Mesendoderm (in vitro differentiated cells): ENCODE measurements around the gene SPECC1L.

Experiments used
- DNase-seq: peaks from one replicate; pipeline ENCODE4 v3.0.0; 2013
- H2AK5ac ChIP-seq: 2 replicates; pipeline ENCODE4 v1.6.1; 2013; ENCODE audit warnings: low read length, inconsistent platforms
- H2BK120ac ChIP-seq: 2 replicates; pipeline ENCODE4 v1.6.1; 2013; ENCODE audit warnings: low read depth, mild to moderate bottlenecking, low read length, moderate library complexity, mixed read lengths
- H2BK15ac ChIP-seq: replicated peaks from 2 replicates; pipeline ENCODE4 v1.6.1; 2013; ENCODE audit warnings: low read depth, mild to moderate bottlenecking, moderate library complexity
- H2BK5ac ChIP-seq: 2 replicates; pipeline ENCODE4 v1.6.1; 2013; ENCODE audit warnings: low read length, inconsistent platforms
- H3K18ac ChIP-seq: 2 replicates; pipeline ENCODE4 v1.6.1; 2013; ENCODE audit warnings: mild to moderate bottlenecking, low read length, mixed read lengths
- H3K23ac ChIP-seq: one replicate; pipeline ENCODE4 v1.6.1; 2013; ENCODE audit warnings: low read length
- H3K27ac ChIP-seq: 2 replicates; pipeline ENCODE4 v1.5.1; 2013; ENCODE audit warnings: low read depth, mild to moderate bottlenecking, inconsistent platforms, low read length, moderate library complexity
- H3K27me3 ChIP-seq: 2 replicates; pipeline ENCODE4 v1.6.1; 2013; ENCODE audit warnings: low read length, control low read depth, mild to moderate bottlenecking, inconsistent platforms; ENCODE audit not compliant: insufficient read depth, poor library complexity
- H3K36me3 ChIP-seq: 2 replicates; pipeline ENCODE4 v1.6.1; 2013; ENCODE audit warnings: low read length, inconsistent platforms; ENCODE audit not compliant: control insufficient read depth, insufficient read depth
- H3K4ac ChIP-seq: one replicate; pipeline ENCODE4 v1.6.1; 2013; ENCODE audit warnings: low read depth, mild to moderate bottlenecking, low read length, moderate library complexity
- H3K4me1 ChIP-seq: 2 replicates; pipeline ENCODE4 v1.6.1; 2013; ENCODE audit warnings: low read depth, low read length, inconsistent platforms; ENCODE audit not compliant: control insufficient read depth
- H3K4me2 ChIP-seq: 2 replicates; pipeline ENCODE4 v1.6.1; 2013; ENCODE audit warnings: low read length
- H3K4me3 ChIP-seq: 2 replicates; pipeline ENCODE4 v1.5.1; 2013; ENCODE audit warnings: mild to moderate bottlenecking, low read length
- H3K56ac ChIP-seq: one replicate; pipeline ENCODE4 v1.6.1; 2013; ENCODE audit warnings: low read length
- H3K79me1 ChIP-seq: 2 replicates; pipeline ENCODE4 v1.6.1; 2013; ENCODE audit warnings: low read length, inconsistent platforms
- H3K79me2 ChIP-seq: 2 replicates; pipeline ENCODE4 v1.6.1; 2013; ENCODE audit warnings: mild to moderate bottlenecking, low read length; ENCODE audit not compliant: control insufficient read depth, insufficient read depth
- H3K9ac ChIP-seq: 2 replicates; pipeline ENCODE4 v1.6.1; 2013; ENCODE audit warnings: low read length, inconsistent platforms
- H4K5ac ChIP-seq: one replicate; pipeline ENCODE4 v1.6.1; 2013; ENCODE audit warnings: low read length
- H4K8ac ChIP-seq: one replicate; pipeline ENCODE4 v1.6.1; 2013; ENCODE audit warnings: low read depth, mild to moderate bottlenecking, control low read depth, low read length, moderate library complexity
- WGBS: extraction: QIAGEN DNeasy Blood & Tissue Kit; methylation state at CpG from one replicate; pipeline ENCODE4 v1.1.7; 2013; ENCODE audit warnings: low lambda C conversion rate, missing lambda C conversion rate; ENCODE audit not compliant: insufficient coverage; ENCODE audit errors: extremely low coverage; 5-methylcytosine and 5-hydroxymethylcytosine counted together

Gene SPECC1L

GRCh38 chr22:24337894-24338645, 67.4 kb downstream of the SPECC1L start:
- Histone ChIP-seq H3K36me3 (peaks cover 1% of the 10 kb centered on the region), H3K4me2 (no peak overlapping the region), H2BK5ac (no peak overlapping the region), H3K4me1 (no peaks in the 10 kb centered on the region), H2AK5ac (no peak overlapping the region), H2BK15ac (no peak overlapping the region), H3K18ac (no peak overlapping the region), H3K4me3 (no peak overlapping the region), H3K79me1 (no peaks in the 10 kb centered on the region), H3K4ac (no peak overlapping the region), H4K8ac (no peak overlapping the region), H4K5ac (no peak overlapping the region), H3K27ac (no peak overlapping the region), H2BK120ac (no peak overlapping the region), H3K27me3 (no peaks in the 10 kb centered on the region), H3K79me2 (no peaks in the 10 kb centered on the region), H3K23ac (no peak overlapping the region), H3K56ac (no peak overlapping the region), H3K9ac (no peak overlapping the region)
- WGBS, result no CpG with 5 or more reads among the region's 6 CpGs
- DNase-seq, result no peak

- H3K27ac ChIP-seq, result peak overlapping the region; percentile 47
- no peak overlapping the region for H3K4me2 ChIP-seq
- H4K8ac ChIP-seq, result no peak overlapping the region
- H3K4me3 ChIP-seq, result no peak overlapping the region
- no peaks in the 10 kb centered on the region for H3K79me2 ChIP-seq
- WGBS, result no CpG with 5 or more reads among the region's 3 CpGs
- no peak overlapping the region for H2BK15ac ChIP-seq
- H3K56ac ChIP-seq, result no peak overlapping the region
- H3K79me1 ChIP-seq, result no peaks in the 10 kb centered on the region
- H4K5ac ChIP-seq, result no peak overlapping the region
- no peak overlapping the region for H3K18ac ChIP-seq
- no peaks in the 10 kb centered on the region for H3K4me1 ChIP-seq
- no peak overlapping the region for H3K23ac ChIP-seq
- H2AK5ac ChIP-seq, result no peak overlapping the region
- no peaks in the 10 kb centered on the region for H3K27me3 ChIP-seq
- H3K4ac ChIP-seq, result no peak overlapping the region
- no peak overlapping the region for H3K9ac ChIP-seq
- DNase-seq, result peak; percentile 44
- no peak overlapping the region for H2BK5ac ChIP-seq
- no peak overlapping the region for H2BK120ac ChIP-seq
- H3K36me3 ChIP-seq, result peaks cover 1% of the 10 kb centered on the region
Measured at GRCh38 chr22:24338726-24339451, 68.3 kb downstream of the SPECC1L start.

- no CpG with 5 or more reads among the region's 7 CpGs for whole genome bisulfite sequencing
- Histone ChIP-seq H3K4ac (no peak overlapping the region), H2BK15ac (no peak overlapping the region), H3K79me2 (no peaks in the 10 kb centered on the region), H2BK120ac (no peak overlapping the region), H4K5ac (no peak overlapping the region), H3K23ac (no peak overlapping the region), H3K4me1 (no peaks in the 10 kb centered on the region), H3K4me3 (no peak overlapping the region), H2BK5ac (no peak overlapping the region), H3K9ac (no peak overlapping the region), H3K27ac (no peak overlapping the region), H3K18ac (no peak overlapping the region), H3K36me3 (peaks cover 1% of the 10 kb centered on the region), H3K79me1 (no peaks in the 10 kb centered on the region), H3K27me3 (no peaks in the 10 kb centered on the region), H3K4me2 (no peak overlapping the region), H2AK5ac (no peak overlapping the region), H4K8ac (no peak overlapping the region), H3K56ac (no peak overlapping the region)
- no peak for DNase-seq
Measured at GRCh38 chr22:24339452-24339747, 68.8 kb downstream of the SPECC1L start.

GRCh38 chr22:24341627-24342026, 71.0 kb downstream of the SPECC1L start:
- no peak overlapping the region for H2BK5ac ChIP-seq
- H3K27ac ChIP-seq, result no peak overlapping the region
- H4K8ac ChIP-seq, result no peak overlapping the region
- no peaks in the 10 kb centered on the region for H3K27me3 ChIP-seq
- H3K23ac ChIP-seq, result no peak overlapping the region
- WGBS, result no CpG with 5 or more reads among the region's 6 CpGs
- no peak overlapping the region for H3K4me2 ChIP-seq
- no peaks in the 10 kb centered on the region for H3K79me1 ChIP-seq
- H3K9ac ChIP-seq, result no peak overlapping the region
- no peak overlapping the region for H3K18ac ChIP-seq
- no peak overlapping the region for H4K5ac ChIP-seq
- no peak overlapping the region for H3K56ac ChIP-seq
- H3K4me3 ChIP-seq, result no peak overlapping the region
- no peak overlapping the region for H2BK15ac ChIP-seq
- peaks cover 1% of the 10 kb centered on the region for H3K36me3 ChIP-seq
- H2BK120ac ChIP-seq, result no peak overlapping the region
- H2AK5ac ChIP-seq, result no peak overlapping the region
- no peaks in the 10 kb centered on the region for H3K79me2 ChIP-seq
- no peaks in the 10 kb centered on the region for H3K4me1 ChIP-seq
- no peak overlapping the region for H3K4ac ChIP-seq
- peak; percentile 48 for DNase-seq

GRCh38 chr22:24350627-24351026, 80.0 kb downstream of the SPECC1L start:
- H3K4me3 ChIP-seq, result no peak overlapping the region
- H3K4me2 ChIP-seq, result no peak overlapping the region
- no peak overlapping the region for H2BK120ac ChIP-seq
- no peak overlapping the region for H3K56ac ChIP-seq
- peaks cover 2% of the 10 kb centered on the region for H3K36me3 ChIP-seq
- H3K4ac ChIP-seq, result no peak overlapping the region
- no peak overlapping the region for H2BK5ac ChIP-seq
- H3K23ac ChIP-seq, result no peak overlapping the region
- H4K8ac ChIP-seq, result no peak overlapping the region
- no peak overlapping the region for H3K27ac ChIP-seq
- no peaks in the 10 kb centered on the region for H3K4me1 ChIP-seq
- no CpG with 5 or more reads among the region's 4 CpGs for WGBS
- H2AK5ac ChIP-seq, result no peak overlapping the region
- no peak overlapping the region for H2BK15ac ChIP-seq
- H3K27me3 ChIP-seq, result no peaks in the 10 kb centered on the region
- no peak for DNase-seq
- no peak overlapping the region for H3K9ac ChIP-seq
- H4K5ac ChIP-seq, result no peak overlapping the region
- no peaks in the 10 kb centered on the region for H3K79me2 ChIP-seq
- no peaks in the 10 kb centered on the region for H3K79me1 ChIP-seq
- no peak overlapping the region for H3K18ac ChIP-seq
